H9 (cell line): ENCODE results near the gene CRELD2. TPM values are rescaled to one million over a fixed set of nuclear protein-coding genes. Genes with fewer than 3 reads are reported as not detected.
A peak's percentile ranks its signal among the peaks of the same experiment; 100 is the strongest.

Source experiments
- DNase-seq: peaks from one replicate; pipeline ENCODE4 v3.0.0-alpha.2; 2017
- H2AFZ ChIP-seq: one replicate; pipeline ENCODE4 v1.6.1; 2013; ENCODE audit warnings: mild to moderate bottlenecking, low read length, control low read depth, moderate library complexity
- H2AK5ac ChIP-seq: 2 replicates; pipeline ENCODE4 v1.6.1; 2013; ENCODE audit warnings: low read length, control low read depth, mixed read lengths; ENCODE audit not compliant: insufficient read length
- H2BK120ac ChIP-seq: one replicate; pipeline ENCODE4 v1.6.1; 2013; ENCODE audit warnings: low read depth, mild to moderate bottlenecking, low read length, control low read depth, inconsistent platforms; ENCODE audit not compliant: poor library complexity, severe bottlenecking
- H2BK12ac ChIP-seq: 2 replicates; pipeline ENCODE4 v1.6.1; 2013; ENCODE audit warnings: low read length, control low read depth, mixed read lengths, low read depth; ENCODE audit not compliant: insufficient read length
- H2BK15ac ChIP-seq: 2 replicates; pipeline ENCODE4 v1.6.1; 2013; ENCODE audit warnings: low read depth, low read length, control low read depth
- H2BK20ac ChIP-seq: one replicate; pipeline ENCODE4 v1.6.1; 2013; ENCODE audit warnings: low read depth, mild to moderate bottlenecking, low read length, control low read depth, inconsistent platforms; ENCODE audit not compliant: poor library complexity, severe bottlenecking
- H2BK5ac ChIP-seq: 2 replicates; pipeline ENCODE4 v1.6.1; 2013; ENCODE audit warnings: low read length, control low read depth, mixed read lengths; ENCODE audit not compliant: insufficient read length
- H3K14ac ChIP-seq: 2 replicates; pipeline ENCODE4 v1.6.1; 2013; ENCODE audit warnings: low read length, control low read depth; ENCODE audit not compliant: insufficient read depth
- H3K18ac ChIP-seq: 2 replicates; pipeline ENCODE4 v1.6.1; 2013; ENCODE audit warnings: low read depth, mild to moderate bottlenecking, mixed read lengths, low read length, control low read depth; ENCODE audit not compliant: insufficient read length
- H3K23ac ChIP-seq: 2 replicates; pipeline ENCODE4 v1.6.1; 2013; ENCODE audit warnings: low read length, control low read depth, mixed read lengths, low read depth; ENCODE audit not compliant: insufficient read length
- H3K23me2 ChIP-seq: 2 replicates; pipeline ENCODE4 v1.6.1; 2013; ENCODE audit warnings: low read depth, mild to moderate bottlenecking, mixed read lengths, low read length, control low read depth; ENCODE audit not compliant: insufficient read length, poor library complexity, severe bottlenecking
- H3K27ac ChIP-seq: 2 replicates; pipeline ENCODE4 v1.5.1; 2013; ENCODE audit warnings: low read length, control low read depth, mixed read lengths, low read depth; ENCODE audit not compliant: insufficient read length
- H3K27me3 ChIP-seq: 2 replicates; pipeline ENCODE4 v1.6.1; 2013; ENCODE audit warnings: low read length, control low read depth, inconsistent platforms; ENCODE audit not compliant: insufficient read depth
- H3K4ac ChIP-seq: 2 replicates; pipeline ENCODE4 v1.6.1; 2013; ENCODE audit warnings: low read depth, mild to moderate bottlenecking, control low read depth, inconsistent platforms, low read length, moderate library complexity
- H3K4me1 ChIP-seq: 2 replicates; pipeline ENCODE4 v1.6.1; 2013; ENCODE audit warnings: low read length, control low read depth, inconsistent platforms; ENCODE audit not compliant: insufficient read depth
- H3K4me2 ChIP-seq: 2 replicates; pipeline ENCODE4 v1.6.1; 2013; ENCODE audit warnings: low read length, control low read depth, mixed read lengths; ENCODE audit not compliant: insufficient read length, insufficient read depth
- H3K56ac ChIP-seq: 2 replicates; pipeline ENCODE4 v1.6.1; 2013; ENCODE audit warnings: low read depth, mild to moderate bottlenecking, mixed read lengths, low read length, control low read depth; ENCODE audit not compliant: insufficient read length
- H3K79me1 ChIP-seq: 2 replicates; pipeline ENCODE4 v1.6.1; 2013; ENCODE audit warnings: low read depth, mild to moderate bottlenecking, moderate library complexity, low read length, control low read depth, inconsistent platforms; ENCODE audit not compliant: insufficient read depth, poor library complexity, severe bottlenecking
- H3K79me2 ChIP-seq: 2 replicates; pipeline ENCODE4 v1.6.1; 2013; ENCODE audit warnings: low read length, control low read depth, inconsistent platforms; ENCODE audit not compliant: insufficient read depth
- H3K9ac ChIP-seq: 2 replicates; pipeline ENCODE4 v1.6.1; 2013; ENCODE audit warnings: low read length, control low read depth, mixed read lengths; ENCODE audit not compliant: insufficient read length; ENCODE audit errors: extremely low read depth
- H3K9me3 ChIP-seq: one replicate; pipeline ENCODE4 v1.6.1; 2013; ENCODE audit warnings: low read depth, low read length, inconsistent platforms; ENCODE audit not compliant: control insufficient read depth
- H3T11ph ChIP-seq: one replicate; pipeline ENCODE4 v1.6.1; 2013; ENCODE audit warnings: mild to moderate bottlenecking, low read length, control low read depth, inconsistent platforms
- H4K20me1 ChIP-seq: one replicate; pipeline ENCODE4 v1.6.1; 2013; ENCODE audit not compliant: control insufficient read depth, insufficient read length, insufficient read depth
- H4K5ac ChIP-seq: 2 replicates; pipeline ENCODE4 v1.6.1; 2013; ENCODE audit warnings: low read depth, mild to moderate bottlenecking, mixed read lengths, low read length, control low read depth; ENCODE audit not compliant: insufficient read length
- H4K8ac ChIP-seq: replicated peaks from 2 replicates; pipeline ENCODE4 v1.6.1; 2013; ENCODE audit warnings: low read length, control low read depth, mixed read lengths, low read depth; ENCODE audit not compliant: insufficient read length
- H4K91ac ChIP-seq: 2 replicates; pipeline ENCODE4 v1.6.1; 2013; ENCODE audit warnings: low read depth, mild to moderate bottlenecking, moderate library complexity, mixed read lengths, low read length, control low read depth; ENCODE audit not compliant: insufficient read length
- H3K27ac Mint-ChIP-seq, 3 experiments: 2 replicates in 2 of 3; 3 replicates in 1 of 3; pipeline ENCODE4 v1.8.0; 2020 to 2021; ENCODE audit warnings: mixed read lengths in 3 of 3, mild to moderate bottlenecking in 1 of 3, moderate library complexity in 1 of 3
- H3K27me3 Mint-ChIP-seq: 2 replicates; pipeline ENCODE4 v1.8.0; 2021; ENCODE audit warnings: low read depth, mild to moderate bottlenecking, moderate library complexity, mixed read lengths
- H3K36me3 Mint-ChIP-seq, 3 experiments: 2 replicates in 2 of 3; 3 replicates in 1 of 3; pipeline ENCODE4 v1.8.0; 2020 to 2021; ENCODE audit warnings: low read depth in 3 of 3, mixed read lengths in 3 of 3; ENCODE audit not compliant: insufficient read depth in 1 of 3
- H3K4me1 Mint-ChIP-seq, 2 experiments: 2 replicates each; pipeline ENCODE4 v1.8.0; 2020; ENCODE audit warnings: mixed read lengths in 2 of 2
- H3K4me3 Mint-ChIP-seq, 2 experiments: 2 replicates in 1 of 2; 3 replicates in 1 of 2; pipeline ENCODE4 v1.8.0; 2020 to 2021; ENCODE audit warnings: mild to moderate bottlenecking in 2 of 2, mixed read lengths in 2 of 2, moderate library complexity in 1 of 2
- H3K9me3 Mint-ChIP-seq, 2 experiments: 2 replicates in 1 of 2; 3 replicates in 1 of 2; pipeline ENCODE4 v1.8.0; 2020; ENCODE audit warnings: mild to moderate bottlenecking in 2 of 2, mixed read lengths in 2 of 2, moderate library complexity in 1 of 2
- CTCF ChIP-seq: fragments of 200-600 bp; sonication (generic); conservative IDR thresholded peaks from 3 replicates; pipeline ENCODE4 v1.8.0; 2021; ENCODE audit warnings: antibody characterized with exemption, mild to moderate bottlenecking
- WGBS: extraction: QIAGEN DNeasy Blood & Tissue Kit; methylation state at CpG from one replicate; pipeline ENCODE4 v1.1.7; 2013; ENCODE audit warnings: missing lambda C conversion rate, low lambda C conversion rate, mixed read lengths; ENCODE audit not compliant: insufficient read length; ENCODE audit errors: extremely low coverage; 5-methylcytosine and 5-hydroxymethylcytosine counted together
- total RNA-seq: library from RNA; stranded (reverse); gene quantifications from 2 replicates; pipeline ENCODE4 v1.2.1, GENCODE V29; 2021

The CRELD2 gene
- total RNA-seq, 1 experiment from 2014 or later = 34.7 TPM

DNA sequence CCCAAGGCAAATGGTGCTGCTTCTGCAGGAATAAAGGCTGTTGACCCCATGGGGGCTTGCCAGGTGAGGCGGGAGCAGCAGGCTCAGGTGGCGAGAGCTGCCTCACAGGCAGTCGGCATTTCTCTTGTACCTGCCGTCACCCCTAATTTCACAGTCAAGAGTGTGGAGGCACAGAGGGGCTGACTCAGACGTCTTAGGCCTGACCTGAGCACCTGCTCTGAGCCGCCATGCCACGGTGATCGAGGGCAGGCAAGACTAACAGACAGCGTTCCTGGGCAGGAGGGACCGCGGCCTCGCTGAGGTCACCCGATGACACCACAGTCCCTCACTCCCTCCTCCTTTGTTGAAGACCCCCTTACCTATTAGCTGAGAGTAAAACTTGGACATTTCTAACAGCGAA lies 5.4 kb upstream of the CRELD2 start:
- Histone ChIP-seq H2BK5ac (no peak overlapping the region), H3K14ac (no peak overlapping the region), H3K9me3 (no peaks in the 10 kb centered on the region), H4K20me1 (no peaks in the 10 kb centered on the region), H3K4ac (no peak overlapping the region), H2BK120ac (no peak overlapping the region), H2BK12ac (no peak overlapping the region), H3K9ac (no peak overlapping the region), H4K91ac (no peak overlapping the region), H3T11ph (no peak overlapping the region), H3K4me1 (no peaks in the 10 kb centered on the region), H3K56ac (no peak overlapping the region), H3K23ac (no peak overlapping the region), H4K8ac (no peak overlapping the region), H4K5ac (no peak overlapping the region), H3K79me1 (no peaks in the 10 kb centered on the region), H2BK15ac (no peak overlapping the region), H3K27ac (no peak overlapping the region), H3K23me2 (peaks cover 5% of the 10 kb centered on the region), H3K79me2 (no peaks in the 10 kb centered on the region; the same call in 1 of the 2 replicates), H2AK5ac (no peak overlapping the region), H3K27me3 (no peaks in the 10 kb centered on the region), H2BK20ac (no peak overlapping the region), H2AFZ (no peak overlapping the region), H3K4me2 (no peak overlapping the region), H3K18ac (no peak overlapping the region)
- H3K27me3 Mint-ChIP-seq = no peaks in the 10 kb centered on the region
- no peak overlapping the region for H3K4me3 Mint-ChIP-seq
- no CpG with 5 or more reads among the region's 14 CpGs for WGBS
- no peak for DNase-seq
- TF ChIP-seq CTCF = no peak
- peaks cover 5% of the 10 kb centered on the region in 2 experiments; a peak in 2 of 4 replicates for H3K4me1 Mint-ChIP-seq
- H3K36me3 Mint-ChIP-seq = peaks cover 4 to 34% (median 24%) of the 10 kb centered on the region in 3 experiments; a peak in 6 of 7 replicates
- no peaks in the 10 kb centered on the region for H3K9me3 Mint-ChIP-seq
- peak overlapping the region in 1 of 3 experiments; percentile 72; a peak in 1 of 7 replicates for H3K27ac Mint-ChIP-seq
